Measurements from ENCODE around the gene CD37. TPM values are rescaled to one million over a fixed set of nuclear protein-coding genes. Genes with fewer than 3 reads are reported as not detected.

Gene CD37
- total RNA-seq, 1 experiment from 2014 or later, result 0.76 TPM

GRCh38 chr19:49335784-49336481, 727 bp downstream of the CD37 start:
- ATAC-seq, result no peak
- ChIA-PET POLR2A (no interaction called here), CTCF (no interaction called here), RAD21 (ENCODE audit: low non-redundant PET in 1 of 2, low total read pairs in 2 of 2, uncharacterized antibody in 2 of 2, unreplicated experiment in 2 of 2) (no interaction called here)
- H2AFZ ChIP-seq (ENCODE audit: low read depth, low read length, poor library complexity, severe bottlenecking), result no peak overlapping the region
- no peaks in the 10 kb centered on the region; a peak in 2 of 4 replicates for H3K36me3 ChIP-seq (ENCODE audit: control insufficient read depth in 1 of 2, insufficient read depth in 2 of 2, low read length in 2 of 2)
- H3K4me3 ChIP-seq (replicated peaks in 1 of 2; ENCODE audit: low read depth in 1 of 2, low read length in 2 of 2), result no peak overlapping the region
- no peaks in the 10 kb centered on the region for H3K9me2 ChIP-seq (ENCODE audit: insufficient read depth)
- no peaks in the 10 kb centered on the region for H3K9me3 ChIP-seq (ENCODE audit: control insufficient read depth in 1 of 2, insufficient read depth in 1 of 2, low read depth in 1 of 2, low read length in 2 of 2)
- H3K79me2 ChIP-seq (ENCODE audit: insufficient read depth, low read length), result no peaks in the 10 kb centered on the region
- no peak overlapping the region for H3K9ac ChIP-seq (ENCODE audit: low read length)
- BruUV-seq (replicated peaks), result no TSS peak
- H3K27me3 ChIP-seq (ENCODE audit: insufficient read depth, low read length), result no peaks in the 10 kb centered on the region
- no peak for TF ChIP-seq POLR2AphosphoS5 (IDR thresholded peaks at IDR 0.05; ENCODE audit: low read depth, low read length)
- no peak for TF ChIP-seq EZH2phosphoT487 (IDR thresholded peaks at IDR 0.05; ENCODE audit: borderline replicate concordance)
- no peak for TF ChIP-seq POLR2A (IDR thresholded peaks at IDR 0.05; ENCODE audit: borderline replicate concordance, extremely low read depth, insufficient read depth, insufficient read length)
- TF ChIP-seq TCF7L2 (IDR thresholded peaks at IDR 0.05; ENCODE audit: borderline replicate concordance, extremely low read depth, insufficient read depth, insufficient read length), result no peak
- no peak for TF ChIP-seq ELF1 (IDR thresholded peaks at IDR 0.05; ENCODE audit: borderline replicate concordance, low read depth)
- no peak overlapping the region for H3K4me2 ChIP-seq (ENCODE audit: low read length)
- no peak overlapping the region for H3K27ac ChIP-seq (ENCODE audit: low read depth, low read length)
- DNase-seq (ENCODE audit: low read depth, low spot score), result no peak
- H4K20me1 ChIP-seq (ENCODE audit: insufficient read depth), result no peaks in the 10 kb centered on the region
- intact Hi-C loops (cut with micrococcal nuclease), result no loop called here
- H3K4me1 ChIP-seq (ENCODE audit: control insufficient read depth in 1 of 2, insufficient read depth in 2 of 2, low read length in 2 of 2), result peaks cover 0 to 6% of the 10 kb centered on the region in 2 experiments; a peak in 1 of 4 replicates

- Histone ChIP-seq H2AFZ (ENCODE audit: low read depth, low read length, poor library complexity, severe bottlenecking) (no peak overlapping the region), H3K36me3 (ENCODE audit: control insufficient read depth in 1 of 2, insufficient read depth in 2 of 2, low read length in 2 of 2) (peaks cover 0 to 7% of the 10 kb centered on the region in 2 experiments; a peak in 2 of 4 replicates), H3K9ac (ENCODE audit: low read length) (no peak overlapping the region), H3K9me2 (ENCODE audit: insufficient read depth) (no peaks in the 10 kb centered on the region), H3K4me2 (ENCODE audit: low read length) (no peak overlapping the region), H3K27ac (ENCODE audit: low read depth, low read length) (no peak overlapping the region), H3K4me1 (ENCODE audit: control insufficient read depth in 1 of 2, insufficient read depth in 2 of 2, low read length in 2 of 2) (peaks cover 0 to 6% of the 10 kb centered on the region in 2 experiments; a peak in 1 of 4 replicates), H3K4me3 (replicated peaks in 1 of 2; ENCODE audit: low read depth in 1 of 2, low read length in 2 of 2) (no peak overlapping the region), H3K9me3 (ENCODE audit: control insufficient read depth in 1 of 2, insufficient read depth in 1 of 2, low read depth in 1 of 2, low read length in 2 of 2) (no peaks in the 10 kb centered on the region), H3K79me2 (ENCODE audit: insufficient read depth, low read length) (no peaks in the 10 kb centered on the region), H3K27me3 (ENCODE audit: insufficient read depth, low read length) (no peaks in the 10 kb centered on the region), H4K20me1 (ENCODE audit: insufficient read depth) (no peaks in the 10 kb centered on the region)
- no peak for TF ChIP-seq TCF7L2 (IDR thresholded peaks at IDR 0.05; ENCODE audit: borderline replicate concordance, extremely low read depth, insufficient read depth, insufficient read length)
- no peak for TF ChIP-seq SRF (IDR thresholded peaks at IDR 0.05; ENCODE audit: low read depth)
- TF ChIP-seq POLR2AphosphoS5 (IDR thresholded peaks at IDR 0.05; ENCODE audit: low read depth, low read length), result no peak
- BruUV-seq (replicated peaks), result no TSS peak
- RAD21 ChIA-PET (ENCODE audit: low non-redundant PET in 1 of 2, low total read pairs in 2 of 2, uncharacterized antibody in 2 of 2, unreplicated experiment in 2 of 2), result no interaction called here
- CTCF ChIA-PET, result no interaction called here
- POLR2A ChIA-PET, result no interaction called here
- intact Hi-C loops (cut with micrococcal nuclease), result no loop called here
- ATAC-seq (no peak), DNase-seq (ENCODE audit: low read depth, low spot score) (no peak)
Observed at GRCh38 chr19:49336482-49337266, 1.5 kb downstream of the CD37 start.
